ENCODE results near the gene WDR12. TPM values are rescaled to one million over a fixed set of nuclear protein-coding genes. Genes with fewer than 3 reads are reported as not detected.
"Not testable (repeated sequence)": the region's sequence is repeated elsewhere in the genome, so short reads cannot be mapped to it uniquely, and the experiment has no call there.

WDR12 gene
- polyA plus RNA-seq, 1 of the 3 experiments (the other 2 are of a cell fraction): 21.2 TPM

DNA sequence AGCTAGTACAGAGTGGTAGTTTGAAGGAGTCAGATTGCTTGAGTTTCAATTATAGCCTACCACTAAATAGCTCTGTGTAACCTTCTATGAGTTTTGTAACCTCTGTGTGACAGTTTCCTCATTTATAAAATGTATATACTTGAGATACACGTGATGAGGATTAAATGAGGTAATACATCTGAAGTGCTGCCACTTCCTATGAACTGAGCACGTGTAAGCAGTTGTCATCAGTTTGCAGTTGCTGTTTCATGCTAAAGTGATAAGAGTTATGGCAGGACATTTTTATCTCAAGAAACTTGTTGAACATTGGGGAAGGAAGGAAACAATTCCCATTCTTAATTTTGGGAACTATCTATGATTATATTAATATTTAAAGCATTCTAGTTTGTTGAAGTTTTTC is 39.1 kb upstream of the WDR12 start:
- ChIA-PET CTCF (no interaction called here), POLR2A (no interaction called here)
- Histone ChIP-seq H3K79me2 (ENCODE audit: insufficient read depth) (no peaks in the 10 kb centered on the region), H3K27me3 (ENCODE audit: insufficient read depth) (no peaks in the 10 kb centered on the region), H3K9me2 (no peaks in the 10 kb centered on the region), H3K4me1 (ENCODE audit: control insufficient read depth in 1 of 2, insufficient read depth in 2 of 2, low read depth in 1 of 2, low read length in 1 of 2) (no peaks in the 10 kb centered on the region), H3K36me3 (replicated peaks in 1 of 2; ENCODE audit: control insufficient read depth in 1 of 2, insufficient read depth in 2 of 2, low read length in 1 of 2) (peaks cover 4 to 15% of the 10 kb centered on the region in 2 experiments), H3K4me3 (ENCODE audit: low read depth in 2 of 2, low read length in 1 of 2) (no peak overlapping the region), H4K20me1 (ENCODE audit: insufficient read depth) (no peaks in the 10 kb centered on the region), H3K4me2 (no peak overlapping the region), H3K27ac (ENCODE audit: low read depth in 2 of 2, low read length in 1 of 2) (no peak overlapping the region), H3F3A (replicated peaks; ENCODE audit: insufficient read depth) (peaks cover 2% of the 10 kb centered on the region), H3K9me3 (no peaks in the 10 kb centered on the region; the same call in 1 of the 2 replicates), H2AFZ (ENCODE audit: low read depth) (no peak overlapping the region), H3K9ac (no peak overlapping the region)
- TF ChIP-seq, protein P1, sequence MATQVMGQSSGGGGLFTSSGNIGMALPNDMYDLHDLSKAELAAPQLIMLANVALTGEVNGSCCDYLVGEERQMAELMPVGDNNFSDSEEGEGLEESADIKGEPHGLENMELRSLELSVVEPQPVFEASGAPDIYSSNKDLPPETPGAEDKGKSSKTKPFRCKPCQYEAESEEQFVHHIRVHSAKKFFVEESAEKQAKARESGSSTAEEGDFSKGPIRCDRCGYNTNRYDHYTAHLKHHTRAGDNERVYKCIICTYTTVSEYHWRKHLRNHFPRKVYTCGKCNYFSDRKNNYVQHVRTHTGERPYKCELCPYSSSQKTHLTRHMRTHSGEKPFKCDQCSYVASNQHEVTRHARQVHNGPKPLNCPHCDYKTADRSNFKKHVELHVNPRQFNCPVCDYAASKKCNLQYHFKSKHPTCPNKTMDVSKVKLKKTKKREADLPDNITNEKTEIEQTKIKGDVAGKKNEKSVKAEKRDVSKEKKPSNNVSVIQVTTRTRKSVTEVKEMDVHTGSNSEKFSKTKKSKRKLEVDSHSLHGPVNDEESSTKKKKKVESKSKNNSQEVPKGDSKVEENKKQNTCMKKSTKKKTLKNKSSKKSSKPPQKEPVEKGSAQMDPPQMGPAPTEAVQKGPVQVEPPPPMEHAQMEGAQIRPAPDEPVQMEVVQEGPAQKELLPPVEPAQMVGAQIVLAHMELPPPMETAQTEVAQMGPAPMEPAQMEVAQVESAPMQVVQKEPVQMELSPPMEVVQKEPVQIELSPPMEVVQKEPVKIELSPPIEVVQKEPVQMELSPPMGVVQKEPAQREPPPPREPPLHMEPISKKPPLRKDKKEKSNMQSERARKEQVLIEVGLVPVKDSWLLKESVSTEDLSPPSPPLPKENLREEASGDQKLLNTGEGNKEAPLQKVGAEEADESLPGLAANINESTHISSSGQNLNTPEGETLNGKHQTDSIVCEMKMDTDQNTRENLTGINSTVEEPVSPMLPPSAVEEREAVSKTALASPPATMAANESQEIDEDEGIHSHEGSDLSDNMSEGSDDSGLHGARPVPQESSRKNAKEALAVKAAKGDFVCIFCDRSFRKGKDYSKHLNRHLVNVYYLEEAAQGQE (IDR thresholded peaks at IDR 0.05; ENCODE audit: low read depth, low read length): no peak
- 78% methylated on average over 2 of the region's 2 CpGs for WGBS (ENCODE audit: low lambda C conversion rate)
- DNase-seq: no peak

DNA sequence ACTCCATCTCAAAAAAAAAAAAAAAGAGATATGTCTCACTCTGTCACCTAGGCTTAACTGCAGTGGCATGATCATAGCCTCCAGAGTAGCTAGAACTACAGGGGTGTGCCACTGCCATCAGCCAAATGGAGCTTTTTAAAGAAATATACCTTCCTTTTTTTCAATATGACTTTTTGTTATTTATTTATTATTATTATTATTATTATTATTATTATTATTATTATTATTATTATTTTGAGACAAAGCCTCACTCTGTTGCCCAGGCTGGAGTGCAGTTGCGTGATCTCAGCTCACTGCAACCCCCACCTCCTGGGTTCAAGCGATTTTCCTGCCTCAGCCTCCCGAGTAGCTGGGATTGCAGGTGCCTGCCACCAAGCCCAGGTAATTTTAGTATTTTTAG is 37.9 kb upstream of the WDR12 start:
- 96% methylated on average over 3 of the region's 3 CpGs for WGBS (ENCODE audit: low lambda C conversion rate)
- H3K9ac ChIP-seq; H3F3A ChIP-seq (replicated peaks; ENCODE audit: insufficient read depth); H3K4me2 ChIP-seq; H3K79me2 ChIP-seq (ENCODE audit: insufficient read depth); H3K27ac ChIP-seq (ENCODE audit: low read depth in 2 of 2, low read length in 1 of 2); H3K27me3 ChIP-seq (ENCODE audit: insufficient read depth); H3K9me2 ChIP-seq; CTCF ChIA-PET; POLR2A ChIA-PET; H2AFZ ChIP-seq (ENCODE audit: low read depth); DNase-seq; H4K20me1 ChIP-seq (ENCODE audit: insufficient read depth); H3K9me3 ChIP-seq; H3K4me1 ChIP-seq (ENCODE audit: control insufficient read depth in 1 of 2, insufficient read depth in 2 of 2, low read depth in 1 of 2, low read length in 1 of 2); H3K4me3 ChIP-seq (ENCODE audit: low read depth in 2 of 2, low read length in 1 of 2): not testable (repeated sequence)
- peaks cover 4 to 12% of the 10 kb centered on the region in 2 experiments for H3K36me3 ChIP-seq (replicated peaks in 1 of 2; ENCODE audit: control insufficient read depth in 1 of 2, insufficient read depth in 2 of 2, low read length in 1 of 2)

DNA sequence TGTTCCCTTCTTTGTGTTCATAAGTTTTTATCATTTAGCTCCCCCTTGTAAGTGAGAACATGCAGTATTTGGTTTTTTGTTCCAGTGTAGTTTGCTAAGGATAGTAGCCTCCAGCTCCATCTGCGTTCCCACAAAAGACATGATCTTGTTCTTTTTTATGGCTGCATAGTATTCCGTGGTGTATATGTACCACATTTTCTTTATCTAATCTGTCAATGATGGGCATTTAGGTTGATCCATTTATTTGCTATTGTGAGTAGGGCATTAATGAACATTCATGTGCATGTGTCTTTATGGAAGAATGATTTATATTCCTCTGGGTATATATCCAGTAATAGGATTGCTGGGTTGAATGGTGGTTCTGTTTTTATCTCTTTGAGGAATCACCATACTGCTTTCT is 34.0 kb upstream of the WDR12 start:
- H3K4me2 ChIP-seq: no peak overlapping the region
- H3K27me3 ChIP-seq (ENCODE audit: insufficient read depth): no peaks in the 10 kb centered on the region
- H3K9me3 ChIP-seq: no peaks in the 10 kb centered on the region; the same call in 1 of the 2 replicates
- no peak for DNase-seq
- no peaks in the 10 kb centered on the region for H3K79me2 ChIP-seq (ENCODE audit: insufficient read depth)
- no peaks in the 10 kb centered on the region for H4K20me1 ChIP-seq (ENCODE audit: insufficient read depth)
- POLR2A ChIA-PET: no interaction called here
- no peaks in the 10 kb centered on the region for H3K9me2 ChIP-seq
- no peak for TF ChIP-seq YY1 (IDR thresholded peaks at IDR 0.05; ENCODE audit: low read depth)
- TF ChIP-seq SMC3 (IDR thresholded peaks at IDR 0.05; ENCODE audit: low read depth, low read length): no peak
- TF ChIP-seq MEF2A (IDR thresholded peaks at IDR 0.05; ENCODE audit: borderline replicate concordance, low read depth): no peak
- no peak for TF ChIP-seq NRF1 (IDR thresholded peaks at IDR 0.05; ENCODE audit: low read depth, low read length)
- no peak for TF ChIP-seq FOXM1 (IDR thresholded peaks at IDR 0.05; ENCODE audit: low read depth)
- no peak for TF ChIP-seq FOXJ3 (CRISPR knock-in tag; IDR thresholded peaks at IDR 0.05)
- no peak for TF ChIP-seq NFIC (IDR thresholded peaks at IDR 0.05; ENCODE audit: borderline replicate concordance)
- no peak for TF ChIP-seq FOSL2 (IDR thresholded peaks at IDR 0.05; ENCODE audit: borderline replicate concordance, low read depth)
- TF ChIP-seq, protein P2, sequence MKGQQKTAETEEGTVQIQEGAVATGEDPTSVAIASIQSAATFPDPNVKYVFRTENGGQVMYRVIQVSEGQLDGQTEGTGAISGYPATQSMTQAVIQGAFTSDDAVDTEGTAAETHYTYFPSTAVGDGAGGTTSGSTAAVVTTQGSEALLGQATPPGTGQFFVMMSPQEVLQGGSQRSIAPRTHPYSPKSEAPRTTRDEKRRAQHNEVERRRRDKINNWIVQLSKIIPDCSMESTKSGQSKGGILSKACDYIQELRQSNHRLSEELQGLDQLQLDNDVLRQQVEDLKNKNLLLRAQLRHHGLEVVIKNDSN (IDR thresholded peaks at IDR 0.05; ENCODE audit: borderline replicate concordance, low read depth): no peak
- no peak for TF ChIP-seq TCF12 (IDR thresholded peaks at IDR 0.05)
- TF ChIP-seq CHD2 (IDR thresholded peaks at IDR 0.05; ENCODE audit: low read length, partially characterized antibody): no peak
- TF ChIP-seq EP300 (IDR thresholded peaks at IDR 0.05; ENCODE audit: borderline replicate concordance in 1 of 2, low read depth in 1 of 2, low read length in 1 of 2): no peak
- CTCF ChIA-PET: no interaction called here
- peaks cover 0 to 6% of the 10 kb centered on the region in 2 experiments; a peak in 1 of 4 replicates for H3K4me1 ChIP-seq (ENCODE audit: control insufficient read depth in 1 of 2, insufficient read depth in 2 of 2, low read depth in 1 of 2, low read length in 1 of 2)
- H3K9ac ChIP-seq: no peak overlapping the region
- H3K36me3 ChIP-seq (replicated peaks in 1 of 2; ENCODE audit: control insufficient read depth in 1 of 2, insufficient read depth in 2 of 2, low read length in 1 of 2): peaks cover 3 to 6% of the 10 kb centered on the region in 2 experiments
- peaks cover 3% of the 10 kb centered on the region for H3F3A ChIP-seq (replicated peaks; ENCODE audit: insufficient read depth)
- no peak overlapping the region for H2AFZ ChIP-seq (ENCODE audit: low read depth)
- H3K4me3 ChIP-seq (ENCODE audit: low read depth in 2 of 2, low read length in 1 of 2): no peak overlapping the region
- H3K27ac ChIP-seq (ENCODE audit: low read depth in 2 of 2, low read length in 1 of 2): no peak overlapping the region
- 89% methylated on average over 2 of the region's 2 CpGs for WGBS (ENCODE audit: low lambda C conversion rate)
